OCI-LY7 (cell line): ENCODE results near the gene ANKZF1. TPM values are rescaled to one million over a fixed set of nuclear protein-coding genes. Genes with fewer than 3 reads are reported as not detected.

Source experiments
- total RNA-seq, 2 experiments: library from RNA; depleted of rRNA in 1 of 2; stranded (reverse); fragments of >200 nt in 1 of 2; shearing (Covaris generic) in 1 of 2; gene quantifications; 2 replicates each; pipeline ENCODE4 v1.2.3, GENCODE V29; 2014 to 2022

ANKZF1 gene
- total RNA-seq, 2 experiments from 2014 or later: 57.8 to 82.4 TPM

Other genes with a start within 250 kb of the ANKZF1 start
- not detected in 2 replicates for gene FEV, start 244.6 kb upstream of the ANKZF1 start, total RNA-seq (2014; rRNA removed; shearing (Covaris generic))
- gene FEV, start 244.6 kb upstream of the ANKZF1 start, total RNA-seq (2022): not detected in 2 replicates
- not detected in 2 replicates for gene CRYBA2, start 236.4 kb upstream of the ANKZF1 start, total RNA-seq (2014; rRNA removed; shearing (Covaris generic))
- not detected in 2 replicates for gene CRYBA2, start 236.4 kb upstream of the ANKZF1 start, total RNA-seq (2022)
- not detected in 2 replicates for gene CFAP65, start 188.3 kb upstream of the ANKZF1 start, total RNA-seq (2014; rRNA removed; shearing (Covaris generic))
- not detected in 2 replicates for gene CFAP65, start 188.3 kb upstream of the ANKZF1 start, total RNA-seq (2022)
- not detected in 2 replicates for gene IHH, start 168.9 kb upstream of the ANKZF1 start, total RNA-seq (2014; rRNA removed; shearing (Covaris generic))
- not detected in 2 replicates for gene IHH, start 168.9 kb upstream of the ANKZF1 start, total RNA-seq (2022)
- gene NHEJ1, start 69.0 kb upstream of the ANKZF1 start, total RNA-seq (2014; rRNA removed; shearing (Covaris generic)): 12.7 and 14.9 TPM in 2 replicates
- 12.3 and 14.3 TPM in 2 replicates for gene NHEJ1, start 69.0 kb upstream of the ANKZF1 start, total RNA-seq (2022)
- 2.7 and 4.0 TPM in 2 replicates for gene SLC23A3, start 59.8 kb upstream of the ANKZF1 start, total RNA-seq (2014; rRNA removed; shearing (Covaris generic))
- gene SLC23A3, start 59.8 kb upstream of the ANKZF1 start, total RNA-seq (2022): 3.1 and 6.7 TPM in 2 replicates
- gene CNPPD1, start 52.9 kb upstream of the ANKZF1 start, total RNA-seq (2014; rRNA removed; shearing (Covaris generic)): 39.2 and 40.1 TPM in 2 replicates
- gene CNPPD1, start 52.9 kb upstream of the ANKZF1 start, total RNA-seq (2022): 67.5 and 68.2 TPM in 2 replicates
- gene RETREG2, start 51.5 kb upstream of the ANKZF1 start, total RNA-seq (2014; rRNA removed; shearing (Covaris generic)): 44.9 and 59.1 TPM in 2 replicates
- 74.6 and 88.2 TPM in 2 replicates for gene RETREG2, start 51.5 kb upstream of the ANKZF1 start, total RNA-seq (2022)
- gene ZFAND2B, start 23.0 kb upstream of the ANKZF1 start, total RNA-seq (2014; rRNA removed; shearing (Covaris generic)): 42.4 and 51.6 TPM in 2 replicates
- gene ZFAND2B, start 23.0 kb upstream of the ANKZF1 start, total RNA-seq (2022): 35.3 and 35.9 TPM in 2 replicates
- 4.0 and 6.4 TPM in 2 replicates for gene ABCB6, start 10.8 kb upstream of the ANKZF1 start, total RNA-seq (2014; rRNA removed; shearing (Covaris generic))
- gene ABCB6, start 10.8 kb upstream of the ANKZF1 start, total RNA-seq (2022): 8.4 and 10.2 TPM in 2 replicates
- 22.2 and 27.7 TPM in 2 replicates for gene ATG9A, start 170 bp upstream of the ANKZF1 start, total RNA-seq (2014; rRNA removed; shearing (Covaris generic))
- 23.4 and 27.3 TPM in 2 replicates for gene ATG9A, start 170 bp upstream of the ANKZF1 start, total RNA-seq (2022)
- gene GLB1L, start 15.6 kb downstream of the ANKZF1 start, total RNA-seq (2014; rRNA removed; shearing (Covaris generic)): 2.7 and 8.6 TPM in 2 replicates
- 6.4 and 6.9 TPM in 2 replicates for gene GLB1L, start 15.6 kb downstream of the ANKZF1 start, total RNA-seq (2022)
- gene STK16, start 15.7 kb downstream of the ANKZF1 start, total RNA-seq (2014; rRNA removed; shearing (Covaris generic)): 19.6 and 23.4 TPM in 2 replicates
- gene STK16, start 15.7 kb downstream of the ANKZF1 start, total RNA-seq (2022): 39.5 and 42.8 TPM in 2 replicates
- gene TUBA4B, start 23.4 kb downstream of the ANKZF1 start, total RNA-seq (2014; rRNA removed; shearing (Covaris generic)): not detected in 2 replicates
- gene TUBA4B, start 23.4 kb downstream of the ANKZF1 start, total RNA-seq (2022): 0.28 TPM in 1 of 2 replicates, not detected in the other
- gene TUBA4A, start 24.1 kb downstream of the ANKZF1 start, total RNA-seq (2014; rRNA removed; shearing (Covaris generic)): 62.8 and 96.0 TPM in 2 replicates
- 181 and 186 TPM in 2 replicates for gene TUBA4A, start 24.1 kb downstream of the ANKZF1 start, total RNA-seq (2022)
- gene DNAJB2, start 49.6 kb downstream of the ANKZF1 start, total RNA-seq (2014; rRNA removed; shearing (Covaris generic)): 49.9 and 53.0 TPM in 2 replicates
- 55.3 and 58.7 TPM in 2 replicates for gene DNAJB2, start 49.6 kb downstream of the ANKZF1 start, total RNA-seq (2022)
- gene PTPRN, start 79.6 kb downstream of the ANKZF1 start, total RNA-seq (2014; rRNA removed; shearing (Covaris generic)): not detected in 2 replicates
- not detected in 2 replicates for gene PTPRN, start 79.6 kb downstream of the ANKZF1 start, total RNA-seq (2022)
- not detected in 2 replicates for gene RESP18, start 102.9 kb downstream of the ANKZF1 start, total RNA-seq (2014; rRNA removed; shearing (Covaris generic))
- gene RESP18, start 102.9 kb downstream of the ANKZF1 start, total RNA-seq (2022): not detected in 2 replicates
- gene DNPEP, start 158.1 kb downstream of the ANKZF1 start, total RNA-seq (2014; rRNA removed; shearing (Covaris generic)): 39.3 and 40.5 TPM in 2 replicates
- gene DNPEP, start 158.1 kb downstream of the ANKZF1 start, total RNA-seq (2022): 54.2 and 63.6 TPM in 2 replicates
- gene DES, start 188.6 kb downstream of the ANKZF1 start, total RNA-seq (2014; rRNA removed; shearing (Covaris generic)): not detected in 2 replicates
- gene DES, start 188.6 kb downstream of the ANKZF1 start, total RNA-seq (2022): not detected in 2 replicates
- gene SPEG, start 205.0 kb downstream of the ANKZF1 start, total RNA-seq (2014; rRNA removed; shearing (Covaris generic)): 0.13 TPM in 1 of 2 replicates, not detected in the other
- 0.35 and 0.46 TPM in 2 replicates for gene SPEG, start 205.0 kb downstream of the ANKZF1 start, total RNA-seq (2022)